C4-2B (cell line): ENCODE data around the gene SHROOM3.

Source experiments
- ZFX ChIP-seq: fragments of 450-650 bp; IDR thresholded peaks from 2 replicates; pipeline ENCODE4 v1.6.1; 2017
- TF ChIP-seq, protein P1 (sequence below): fragments of 450-650 bp; conservative IDR thresholded peaks from 2 replicates; pipeline ENCODE4 v1.5.1; 2017; ENCODE audit warnings: mild to moderate bottlenecking

DNA sequence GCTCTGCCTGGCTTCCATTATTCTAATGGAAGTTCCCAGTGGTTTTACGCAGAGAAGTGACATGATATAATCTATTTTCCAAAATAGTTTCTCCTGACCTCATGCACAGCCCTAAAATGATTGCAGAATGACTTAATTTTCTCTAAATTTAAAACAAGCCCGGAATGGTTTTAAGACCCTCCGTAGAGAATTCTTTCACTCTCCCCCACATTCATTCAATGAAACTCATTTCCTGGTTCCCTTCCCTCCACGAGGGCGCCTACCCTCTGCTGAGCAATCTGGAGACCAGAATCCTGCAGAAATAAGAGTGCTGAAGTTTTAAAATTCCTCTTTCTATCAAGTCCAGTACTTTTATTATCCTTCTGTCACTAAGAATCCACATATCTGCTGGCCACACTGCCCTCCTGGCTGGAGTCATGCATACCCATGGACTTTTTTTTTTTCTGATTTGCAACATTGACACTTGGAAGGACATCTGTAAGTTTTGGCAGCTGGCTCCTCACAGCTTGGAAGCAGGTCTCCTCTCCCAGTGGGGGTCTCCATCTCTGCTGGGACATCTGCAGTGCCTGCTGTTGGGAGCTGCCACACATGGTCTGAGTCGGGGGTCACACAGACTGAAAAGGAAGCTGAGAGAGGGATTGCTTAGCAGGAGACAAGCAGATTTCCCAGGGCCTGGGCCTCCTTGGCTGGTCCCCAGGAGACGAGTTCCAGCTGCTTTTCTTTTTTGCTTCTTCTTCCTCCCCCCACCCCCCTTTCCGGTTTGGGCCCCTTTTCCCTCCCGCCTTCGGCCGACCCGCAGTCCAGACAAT lies 376.8 kb downstream of the SHROOM3 start:
- TF ChIP-seq, protein P1, sequence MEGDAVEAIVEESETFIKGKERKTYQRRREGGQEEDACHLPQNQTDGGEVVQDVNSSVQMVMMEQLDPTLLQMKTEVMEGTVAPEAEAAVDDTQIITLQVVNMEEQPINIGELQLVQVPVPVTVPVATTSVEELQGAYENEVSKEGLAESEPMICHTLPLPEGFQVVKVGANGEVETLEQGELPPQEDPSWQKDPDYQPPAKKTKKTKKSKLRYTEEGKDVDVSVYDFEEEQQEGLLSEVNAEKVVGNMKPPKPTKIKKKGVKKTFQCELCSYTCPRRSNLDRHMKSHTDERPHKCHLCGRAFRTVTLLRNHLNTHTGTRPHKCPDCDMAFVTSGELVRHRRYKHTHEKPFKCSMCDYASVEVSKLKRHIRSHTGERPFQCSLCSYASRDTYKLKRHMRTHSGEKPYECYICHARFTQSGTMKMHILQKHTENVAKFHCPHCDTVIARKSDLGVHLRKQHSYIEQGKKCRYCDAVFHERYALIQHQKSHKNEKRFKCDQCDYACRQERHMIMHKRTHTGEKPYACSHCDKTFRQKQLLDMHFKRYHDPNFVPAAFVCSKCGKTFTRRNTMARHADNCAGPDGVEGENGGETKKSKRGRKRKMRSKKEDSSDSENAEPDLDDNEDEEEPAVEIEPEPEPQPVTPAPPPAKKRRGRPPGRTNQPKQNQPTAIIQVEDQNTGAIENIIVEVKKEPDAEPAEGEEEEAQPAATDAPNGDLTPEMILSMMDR = no peak
- TF ChIP-seq ZFX = no peak
